Stimulated activated CD8-positive, alpha-beta memory T cell treated with anti-CD3 and anti-CD28 coated beads, Interleukin-12 subunit alpha, Interleukin-12 subunit beta, amount 100 ng/mL, for 24 hours (primary cell): Measurements from ENCODE around the gene OR2T33.
"Not testable (repeated sequence)": the region's sequence is repeated elsewhere in the genome, so short reads cannot be mapped to it uniquely, and the experiment has no call there.

ENCODE experiments used
- DNase-seq: peaks from one replicate; pipeline ENCODE4 v3.0.0-alpha.2; 2020; ENCODE audit errors: extremely low read depth

OR2T33 gene, protein sequence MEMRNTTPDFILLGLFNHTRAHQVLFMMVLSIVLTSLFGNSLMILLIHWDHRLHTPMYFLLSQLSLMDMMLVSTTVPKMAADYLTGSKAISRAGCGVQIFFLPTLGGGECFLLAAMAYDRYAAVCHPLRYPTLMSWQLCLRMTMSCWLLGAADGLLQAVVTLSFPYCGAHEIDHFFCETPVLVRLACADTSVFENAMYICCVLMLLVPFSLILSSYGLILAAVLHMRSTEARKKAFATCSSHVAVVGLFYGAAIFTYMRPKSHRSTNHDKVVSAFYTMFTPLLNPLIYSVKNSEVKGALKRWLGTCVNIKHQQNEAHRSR

DNA sequence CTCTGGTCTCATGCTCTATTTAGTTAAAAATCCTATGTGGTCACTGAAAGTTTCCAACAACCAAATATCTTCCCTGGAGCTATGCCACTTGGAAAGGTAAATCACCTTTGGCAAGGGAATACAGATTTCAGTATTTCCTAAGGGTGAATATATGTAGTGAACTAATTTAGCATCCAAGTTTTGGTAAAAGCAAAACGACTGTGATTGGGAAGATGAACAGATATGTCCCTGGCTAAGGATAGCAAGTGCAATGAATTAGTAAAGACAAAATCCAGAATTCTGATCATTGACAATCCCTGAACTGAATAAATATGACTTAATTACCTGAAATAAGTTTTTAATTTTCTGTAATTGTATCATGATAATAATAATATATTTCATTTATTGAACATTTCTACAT is at the start of gene OR2T33:
OR2T33 (minus strand) TSS at position 101 of the 400 bp plus-strand sequence. CDS start 4,162 bp downstream, outside the sequence.
- DNase-seq = no peak

DNA sequence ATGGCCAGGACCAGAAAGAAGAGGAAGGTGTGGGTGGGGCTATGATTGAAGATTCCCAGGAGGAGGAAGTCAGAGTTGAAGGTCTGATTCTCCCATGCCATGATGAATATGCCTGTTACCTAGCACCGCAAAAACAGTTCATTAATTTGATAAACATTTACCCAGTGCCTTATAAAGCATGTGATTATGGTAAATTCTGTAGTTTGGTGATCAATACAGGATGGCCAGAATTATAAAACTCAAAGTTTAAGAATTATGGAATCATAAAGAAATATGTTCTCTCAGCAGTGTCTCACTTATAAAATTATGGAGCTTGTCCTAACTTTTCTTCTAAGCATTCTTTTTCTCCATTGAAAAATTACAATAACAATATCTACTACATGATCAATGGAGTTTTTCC is 46.7 kb upstream of the OR2T33 start, which contains the start of gene OR2M7:
OR2M7 (minus strand) TSS at position 101 of the 400 bp plus-strand sequence; CDS start at position 101, 0 bp downstream.
- DNase-seq = no peak

DNA sequence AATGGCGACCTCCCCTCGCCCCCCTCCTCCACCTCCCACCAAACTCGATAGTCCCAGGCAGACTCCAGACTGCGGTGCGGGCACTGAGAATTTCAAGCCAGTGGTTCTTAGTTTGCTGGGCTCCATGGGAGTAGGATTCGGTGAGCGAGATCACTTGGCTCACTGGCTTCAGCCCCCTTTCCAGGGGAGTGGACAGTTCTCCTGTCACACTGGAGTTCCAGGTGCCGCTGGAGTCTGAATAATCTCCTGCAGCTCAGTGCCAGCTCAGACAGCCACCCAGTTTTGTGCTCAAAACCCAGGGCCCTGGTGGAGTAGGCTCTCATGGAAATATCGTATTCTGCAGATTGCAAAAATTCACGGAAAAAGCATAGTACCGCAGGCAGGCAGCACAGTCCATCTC is 39.0 kb upstream of the OR2T33 start:
- no peak for DNase-seq

DNA sequence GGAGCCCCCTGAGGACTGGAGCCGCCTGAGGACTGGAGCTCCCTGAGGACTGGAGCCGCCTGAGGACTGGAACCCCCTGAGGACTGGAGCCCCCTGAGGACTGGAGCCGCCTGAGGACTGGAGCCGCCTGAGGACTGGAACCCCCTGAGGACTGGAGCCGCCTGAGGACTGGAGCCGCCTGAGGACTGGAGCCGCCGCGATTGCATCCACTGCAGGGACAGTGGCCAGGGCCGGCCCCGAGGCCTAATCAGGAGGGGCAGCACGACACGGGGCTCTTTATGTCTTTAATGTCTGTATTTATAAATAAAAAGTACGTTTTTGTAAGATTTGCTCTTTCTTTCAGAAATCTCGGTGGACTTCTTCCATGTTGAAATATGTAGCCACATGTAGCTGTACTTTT is 29.0 kb upstream of the OR2T33 start:
- not testable (repeated sequence) for DNase-seq

DNA sequence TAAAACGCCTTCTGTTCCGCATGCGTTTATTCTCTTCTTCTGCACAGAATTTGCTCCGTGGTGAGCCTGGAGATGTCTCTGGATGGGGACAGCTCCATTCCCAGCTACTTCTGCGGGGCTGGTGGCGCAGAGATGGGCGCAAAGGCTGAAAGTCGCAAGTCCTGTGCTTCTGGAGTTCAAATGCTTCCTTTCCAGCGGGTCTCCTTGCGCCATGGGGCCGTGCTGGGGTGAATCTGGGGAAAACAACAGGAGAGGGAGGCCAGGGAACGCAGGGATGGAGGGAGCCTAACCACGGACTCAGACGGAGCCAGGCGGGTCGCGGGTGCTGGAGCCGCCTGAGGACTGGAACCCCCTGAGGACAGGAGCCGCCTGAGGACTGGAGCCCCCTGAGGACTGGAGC is 28.3 kb upstream of the OR2T33 start:
- no peak for DNase-seq

DNA sequence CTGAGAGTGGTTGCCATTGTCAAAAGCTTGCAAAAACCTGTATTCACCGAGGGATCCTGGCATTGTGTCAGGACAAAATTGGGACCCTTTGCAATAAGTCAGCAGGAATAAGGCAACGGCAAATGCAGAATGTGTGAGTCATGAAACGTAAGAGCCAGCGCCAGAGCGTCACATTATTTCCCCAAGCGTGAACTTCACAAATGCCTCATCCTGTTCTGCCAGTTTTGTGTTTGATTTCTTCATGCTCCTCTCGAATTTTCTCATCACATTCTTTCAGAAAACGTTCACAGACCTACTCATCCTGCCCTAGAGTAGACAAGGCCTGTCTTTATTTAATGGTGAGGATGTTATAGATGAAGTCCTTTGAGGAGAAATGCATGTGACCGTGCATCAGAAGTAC is 27.9 kb upstream of the OR2T33 start:
- not testable (repeated sequence) for DNase-seq

DNA sequence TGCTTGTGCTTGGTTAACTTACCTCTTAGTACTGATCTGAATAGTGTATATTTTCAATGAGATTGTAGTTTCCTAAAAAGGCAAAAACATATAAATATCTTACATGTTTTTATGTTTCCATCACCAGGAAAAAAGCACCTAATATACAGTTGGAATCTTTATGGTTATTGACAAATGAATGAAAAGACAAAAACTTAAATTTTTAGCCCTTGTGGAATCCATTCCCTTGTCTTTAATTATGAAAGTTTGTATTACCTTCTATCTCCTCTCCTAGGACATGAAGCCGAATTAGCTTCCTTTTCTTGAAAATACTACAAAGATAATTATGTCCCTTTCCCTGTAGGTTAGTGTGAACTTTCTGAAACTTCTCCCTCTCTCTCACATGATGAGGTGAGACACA is 25.5 kb upstream of the OR2T33 start, which contains the start of gene OR2T12:
OR2T12 (minus strand) TSS at position 101 of the 400 bp plus-strand sequence. CDS start 7,846 bp downstream, outside the sequence.
- DNase-seq = no peak

DNA sequence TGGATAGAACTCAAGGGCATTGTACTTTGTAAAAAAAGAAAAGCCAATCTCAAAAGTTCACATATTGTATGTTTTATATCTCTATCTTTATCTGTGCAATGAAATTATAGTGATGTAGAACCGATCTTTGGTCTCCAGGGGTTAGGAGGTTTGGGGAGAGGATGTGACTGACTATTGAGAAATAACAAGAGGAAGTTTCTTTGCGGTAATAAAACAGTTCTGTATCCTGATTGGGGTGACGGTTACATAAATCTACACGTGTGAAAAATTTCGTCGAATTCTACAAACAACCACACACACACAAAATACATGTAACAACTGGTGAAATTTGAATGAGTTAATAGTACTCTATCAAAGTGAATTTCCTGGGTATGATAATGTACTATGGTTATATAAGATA is 10.6 kb upstream of the OR2T33 start:
- DNase-seq = no peak

DNA sequence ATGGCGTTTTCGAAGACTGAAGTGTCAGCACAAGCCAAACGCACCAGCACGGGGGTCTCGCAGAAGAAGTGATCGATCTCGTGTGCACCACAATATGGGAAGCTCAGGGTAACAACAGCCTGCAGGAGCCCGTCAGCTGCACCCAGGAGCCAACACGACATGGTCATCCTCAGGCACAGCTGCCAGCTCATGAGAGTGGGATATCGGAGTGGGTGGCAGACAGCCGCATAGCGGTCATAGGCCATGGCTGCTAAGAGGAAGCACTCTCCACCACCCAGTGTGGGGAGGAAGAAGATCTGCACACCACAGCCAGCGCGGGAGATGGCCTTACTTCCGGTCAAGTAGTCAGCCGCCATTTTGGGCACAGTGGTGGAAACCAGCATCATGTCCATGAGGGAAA is 4.6 kb downstream of the OR2T33 start:
- not testable (repeated sequence) for DNase-seq

DNA sequence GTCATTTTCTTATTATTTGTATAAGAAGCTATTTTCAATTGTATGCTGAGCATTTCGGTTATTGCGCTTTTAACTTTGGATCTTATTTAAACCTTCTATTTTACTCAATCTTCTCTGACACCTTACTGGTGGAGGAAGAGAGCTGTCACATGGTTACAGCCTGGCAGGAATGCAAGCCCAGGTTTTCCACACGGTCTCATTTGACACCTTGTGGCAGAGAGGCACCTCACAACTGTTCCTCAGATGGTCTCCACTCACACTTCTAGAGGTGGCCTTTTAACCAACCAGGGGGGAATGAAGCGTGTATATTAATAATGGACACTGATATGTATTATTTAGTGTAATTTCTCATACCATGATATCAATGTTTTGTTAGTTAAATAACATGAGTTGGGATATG is 9.6 kb downstream of the OR2T33 start:
- DNase-seq = no peak

DNA sequence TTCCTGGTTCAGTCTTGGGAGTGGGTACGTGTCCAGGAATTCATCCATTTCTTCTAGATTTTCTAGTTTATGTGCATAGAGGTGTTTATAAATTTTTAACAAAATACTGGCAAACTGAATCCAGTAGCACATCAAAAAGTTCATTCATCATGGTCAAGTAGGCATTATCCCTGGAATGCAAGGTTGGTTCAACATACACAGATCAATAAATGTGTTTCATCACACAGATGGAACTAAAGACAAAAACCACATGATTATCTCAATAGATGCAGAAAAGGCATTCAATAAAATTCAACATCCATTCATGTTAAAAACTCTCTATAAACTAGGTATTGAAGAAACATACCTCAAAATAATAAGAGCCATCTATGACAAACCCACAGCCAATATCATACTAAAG is 18.5 kb downstream of the OR2T33 start:
- DNase-seq = not testable (repeated sequence)

DNA sequence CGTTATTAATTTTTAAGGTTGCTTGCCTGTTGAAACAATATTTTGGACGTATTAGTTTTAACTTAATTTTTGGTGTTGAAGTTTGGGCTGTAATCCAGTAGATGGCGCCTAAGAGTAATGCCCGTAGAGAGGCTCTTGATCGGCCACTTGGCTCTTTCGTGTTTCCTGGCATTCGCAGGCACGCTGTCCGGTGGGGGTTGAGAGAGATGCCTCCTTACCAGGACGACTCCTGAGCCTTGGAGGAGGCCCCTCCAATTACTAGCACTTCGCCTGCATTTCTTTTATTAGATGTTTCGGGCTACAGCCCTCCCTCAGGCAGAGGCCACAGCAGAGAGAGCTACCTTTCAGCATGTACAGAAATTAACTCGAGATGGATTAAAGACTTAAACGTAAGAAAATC is 34.6 kb downstream of the OR2T33 start:
- no peak for DNase-seq

DNA sequence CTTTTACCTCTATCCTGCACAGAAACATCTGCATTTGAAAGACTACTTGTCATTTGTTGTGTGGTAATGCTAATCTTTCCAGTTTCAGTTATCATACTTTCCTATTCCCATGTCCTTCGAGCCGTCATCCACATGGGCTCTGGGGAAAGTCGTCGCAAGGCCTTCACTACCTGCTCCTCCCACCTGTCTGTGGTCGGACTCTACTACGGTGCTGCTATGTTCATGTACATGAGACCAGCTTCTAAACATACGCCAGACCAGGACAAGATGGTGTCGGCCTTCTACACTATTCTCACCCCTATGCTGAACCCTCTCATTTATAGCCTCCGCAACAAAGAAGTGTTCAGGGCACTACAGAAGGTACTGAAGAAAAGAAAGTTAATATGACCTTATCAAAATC is 38.3 kb downstream of the OR2T33 start:
- no peak for DNase-seq

DNA sequence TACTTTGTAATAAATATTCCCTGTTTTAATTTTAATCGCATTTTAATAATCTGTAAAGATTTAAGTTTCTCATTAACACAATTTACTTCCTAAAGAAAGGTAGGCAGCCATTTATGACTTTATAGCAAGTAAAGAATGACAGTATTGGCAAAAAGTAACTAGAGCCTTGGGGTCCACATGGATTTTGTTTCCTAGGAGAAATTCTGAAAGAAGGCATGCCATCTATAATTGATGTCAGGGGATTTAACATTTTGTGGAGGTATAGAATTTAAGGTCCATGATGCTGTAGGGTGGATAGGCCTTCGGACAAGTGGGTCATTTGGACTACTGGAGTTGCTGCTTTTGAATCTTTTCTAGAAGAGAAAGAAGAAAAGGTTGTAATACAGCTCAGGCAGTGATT is 46.7 kb downstream of the OR2T33 start, which contains the start of gene OR2M4:
OR2M4 (plus strand) TSS at position 301 of the 400 bp plus-strand sequence. CDS start 7,512 bp downstream, outside the sequence.
- DNase-seq = no peak

DNA sequence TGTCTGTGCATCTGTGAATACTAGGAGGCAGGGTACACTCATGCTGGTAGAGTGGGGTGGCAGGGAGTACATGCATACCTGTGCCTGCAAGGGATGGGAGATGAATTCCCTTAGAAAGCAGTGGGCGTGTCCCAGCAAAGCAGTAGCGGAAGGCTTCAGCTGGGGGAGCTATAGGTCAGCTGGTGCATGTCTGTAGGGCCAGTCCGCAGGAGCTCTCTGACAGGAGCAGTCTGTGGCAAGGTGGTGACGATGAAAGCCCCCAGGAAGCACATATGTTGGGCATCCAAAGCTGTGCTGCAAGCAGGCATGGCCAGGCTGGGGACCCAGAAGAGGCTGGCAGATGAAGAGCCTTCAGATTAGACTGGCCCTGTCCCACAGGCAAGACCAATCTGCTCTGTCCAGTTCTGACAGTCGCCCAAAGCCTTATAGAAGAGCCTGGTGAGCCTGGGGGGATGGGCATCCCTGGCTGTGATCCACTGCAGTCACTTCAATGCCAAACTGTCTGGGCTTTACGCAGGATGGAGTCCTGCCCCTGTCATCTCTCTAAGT is 48.3 kb downstream of the OR2T33 start:
- DNase-seq = no peak

DNA sequence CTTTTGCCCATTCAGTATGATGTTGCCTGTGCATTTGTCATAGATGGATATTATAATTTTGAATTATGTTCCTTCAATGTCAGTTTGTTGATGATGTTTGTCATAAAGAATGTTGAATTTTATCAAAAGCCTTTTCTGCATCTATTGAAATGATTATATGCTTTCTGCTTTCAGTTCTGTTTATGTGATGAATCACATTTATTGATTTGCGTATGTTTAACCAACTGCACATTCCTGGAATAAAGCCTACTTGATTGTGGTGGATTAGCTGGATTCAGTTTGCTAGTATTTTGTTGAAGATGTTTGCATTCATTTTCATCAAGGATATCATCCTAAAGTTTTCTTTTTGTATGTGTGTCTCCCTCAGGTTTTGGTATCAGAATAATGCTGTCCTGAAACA is 52.2 kb downstream of the OR2T33 start:
- no peak for DNase-seq
